ENCODE results near the gene MCF2L. TPM values are rescaled to one million over a fixed set of nuclear protein-coding genes. Genes with fewer than 3 reads are reported as not detected.

The MCF2L gene
- total and polyA plus RNA-seq, 4 donors, result 21.0 to 78.7 (median 35.9) TPM

DNA sequence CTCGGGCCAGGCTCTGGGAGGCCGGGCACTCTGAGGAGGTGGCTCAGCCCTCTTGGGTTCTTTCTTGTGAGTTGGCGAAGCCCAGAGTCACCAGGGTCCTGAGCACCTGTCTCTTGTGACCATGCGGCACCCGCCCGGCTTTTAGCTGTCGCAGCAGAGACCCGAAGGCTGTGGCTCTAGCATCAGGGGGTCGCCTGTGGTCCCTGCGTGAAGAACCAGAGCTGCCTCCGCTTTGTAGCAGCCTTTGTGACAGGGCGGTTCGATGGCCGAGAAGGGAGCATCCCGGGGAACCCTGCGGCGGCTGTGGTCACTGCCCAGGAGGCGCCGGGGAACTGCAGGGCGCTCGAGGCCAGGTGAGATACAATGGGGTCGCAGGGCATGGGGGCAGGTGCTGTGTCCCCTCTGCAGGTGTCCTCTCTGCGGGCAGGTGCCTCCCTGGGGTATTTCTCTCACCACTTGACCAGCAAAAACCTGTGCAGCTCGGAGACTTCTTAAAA lies 10.4 kb downstream of the MCF2L start:
- no peak for ATAC-seq (ENCODE audit: insufficient read depth, low FRiP score)
- DNase-seq, result no peak
- WGBS, 2 donors, result 70 to 78% methylated on average over 24 of the region's 24 CpGs
- Histone ChIP-seq H3K27ac (ENCODE audit: low read depth in 1 of 2, low read length in 1 of 2) (peak overlapping the region; percentile 78 to 90), H3K9ac (ENCODE audit: insufficient read depth in 1 of 2, low read length in 2 of 2) (no peak overlapping the region), H3K4me3 (peak overlapping the region; percentile 54), H3K27me3 (ENCODE audit: control insufficient read depth in 3 of 3, insufficient read depth in 3 of 3, low read length in 2 of 3) (no peaks in the 10 kb centered on the region), H3K9me3 (ENCODE audit: control insufficient read depth in 4 of 4, insufficient read depth in 3 of 4, low read length in 3 of 4) (no peaks in the 10 kb centered on the region), H3K36me3 (ENCODE audit: control insufficient read depth in 4 of 4, insufficient read depth in 4 of 4, low read length in 4 of 4) (no peaks in the 10 kb centered on the region), H3K4me1 (ENCODE audit: control insufficient read depth in 5 of 5, insufficient read depth in 5 of 5, low read length in 5 of 5) (peaks cover 0 to 7% (median 0%) of the 10 kb centered on the region in 5 donors)
- TF ChIP-seq, protein P1, sequence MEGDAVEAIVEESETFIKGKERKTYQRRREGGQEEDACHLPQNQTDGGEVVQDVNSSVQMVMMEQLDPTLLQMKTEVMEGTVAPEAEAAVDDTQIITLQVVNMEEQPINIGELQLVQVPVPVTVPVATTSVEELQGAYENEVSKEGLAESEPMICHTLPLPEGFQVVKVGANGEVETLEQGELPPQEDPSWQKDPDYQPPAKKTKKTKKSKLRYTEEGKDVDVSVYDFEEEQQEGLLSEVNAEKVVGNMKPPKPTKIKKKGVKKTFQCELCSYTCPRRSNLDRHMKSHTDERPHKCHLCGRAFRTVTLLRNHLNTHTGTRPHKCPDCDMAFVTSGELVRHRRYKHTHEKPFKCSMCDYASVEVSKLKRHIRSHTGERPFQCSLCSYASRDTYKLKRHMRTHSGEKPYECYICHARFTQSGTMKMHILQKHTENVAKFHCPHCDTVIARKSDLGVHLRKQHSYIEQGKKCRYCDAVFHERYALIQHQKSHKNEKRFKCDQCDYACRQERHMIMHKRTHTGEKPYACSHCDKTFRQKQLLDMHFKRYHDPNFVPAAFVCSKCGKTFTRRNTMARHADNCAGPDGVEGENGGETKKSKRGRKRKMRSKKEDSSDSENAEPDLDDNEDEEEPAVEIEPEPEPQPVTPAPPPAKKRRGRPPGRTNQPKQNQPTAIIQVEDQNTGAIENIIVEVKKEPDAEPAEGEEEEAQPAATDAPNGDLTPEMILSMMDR (IDR thresholded peaks at IDR 0.05; ENCODE audit: control extremely low read depth, extremely low read depth), result no peak

DNA sequence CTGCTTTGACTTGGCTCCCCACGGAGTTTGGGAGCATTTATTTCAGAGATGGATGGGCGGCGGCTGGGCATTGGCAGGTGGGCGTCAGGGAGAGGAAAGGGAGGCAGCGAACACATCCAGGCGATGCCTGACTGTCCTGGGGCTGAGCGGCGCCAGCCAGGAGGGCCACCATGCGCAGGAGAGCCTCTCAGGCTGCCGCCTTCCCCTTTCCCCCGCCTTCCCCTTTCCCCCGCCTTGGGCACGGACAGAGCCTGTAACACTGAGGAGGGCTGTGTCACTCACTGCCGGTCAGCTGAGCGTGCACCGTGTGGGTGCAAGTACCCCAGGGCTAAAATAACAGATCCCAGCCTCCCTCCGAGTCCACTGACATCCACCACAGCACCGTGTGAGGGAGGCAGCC lies 11.4 kb downstream of the MCF2L start:
- TF ChIP-seq, protein P1 (IDR thresholded peaks at IDR 0.05; ENCODE audit: control extremely low read depth, extremely low read depth), result no peak
- no peak overlapping the region for H3K9ac ChIP-seq (ENCODE audit: insufficient read depth in 1 of 2, low read length in 2 of 2)
- peak overlapping the region; percentile 78 to 90 for H3K27ac ChIP-seq (ENCODE audit: low read depth in 1 of 2, low read length in 1 of 2)
- H3K9me3 ChIP-seq (ENCODE audit: control insufficient read depth in 4 of 4, insufficient read depth in 3 of 4, low read length in 3 of 4), result no peaks in the 10 kb centered on the region
- ATAC-seq (ENCODE audit: insufficient read depth, low FRiP score) (no peak), DNase-seq (peak in 1 of 3 donors; percentile 26)
- peak overlapping the region; percentile 54 for H3K4me3 ChIP-seq
- WGBS, 2 donors, result 23 to 36% methylated on average over 12 to 18 of the region's 18 CpGs
- no peaks in the 10 kb centered on the region for H3K27me3 ChIP-seq (ENCODE audit: control insufficient read depth in 3 of 3, insufficient read depth in 3 of 3, low read length in 2 of 3)
- H3K36me3 ChIP-seq (ENCODE audit: control insufficient read depth in 4 of 4, insufficient read depth in 4 of 4, low read length in 4 of 4), result no peaks in the 10 kb centered on the region
- H3K4me1 ChIP-seq (ENCODE audit: control insufficient read depth in 5 of 5, insufficient read depth in 5 of 5, low read length in 5 of 5), result peaks cover 0 to 7% (median 0%) of the 10 kb centered on the region in 5 donors

DNA sequence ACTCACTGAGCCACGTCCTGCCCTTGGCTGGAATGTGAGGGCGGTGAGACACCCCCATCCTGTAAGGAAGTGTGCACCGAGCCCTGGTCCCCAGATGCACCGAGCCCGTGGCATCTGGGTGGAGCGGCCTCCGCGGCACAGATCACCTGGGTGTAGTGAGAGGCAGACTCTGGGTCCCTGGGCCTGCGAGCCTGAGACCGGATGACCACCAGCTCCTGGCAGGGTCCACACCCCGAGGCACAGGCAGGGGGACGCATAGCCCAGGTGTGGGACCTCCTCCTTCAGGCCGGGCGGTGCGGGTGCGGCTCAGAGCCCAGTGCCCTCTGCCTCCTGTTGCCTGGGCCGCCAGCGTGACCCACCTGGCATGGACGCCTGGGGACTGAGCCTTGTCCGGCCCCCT lies 12.4 kb downstream of the MCF2L start:
- TF ChIP-seq, protein P1 (IDR thresholded peaks at IDR 0.05; ENCODE audit: control extremely low read depth, extremely low read depth), result no peak
- no peak for DNase-seq

More for the DNA sequence above, 12.4 kb downstream of the MCF2L start:
- no peak overlapping the region for H3K9ac ChIP-seq (ENCODE audit: insufficient read depth in 1 of 2, low read length in 2 of 2)
- 80 to 81% methylated on average over 20 of the region's 20 CpGs for WGBS, 2 donors
- peak overlapping the region; percentile 29 for H3K4me3 ChIP-seq
- no peak for ATAC-seq (ENCODE audit: insufficient read depth, low FRiP score)
- H3K27me3 ChIP-seq (ENCODE audit: control insufficient read depth in 3 of 3, insufficient read depth in 3 of 3, low read length in 2 of 3), result no peaks in the 10 kb centered on the region
- H3K27ac ChIP-seq (ENCODE audit: low read depth in 1 of 2, low read length in 1 of 2), result peak overlapping the region; percentile 58 to 62
- H3K9me3 ChIP-seq (ENCODE audit: control insufficient read depth in 4 of 4, insufficient read depth in 3 of 4, low read length in 3 of 4), result no peaks in the 10 kb centered on the region
- peaks cover 0 to 7% (median 0%) of the 10 kb centered on the region in 5 donors for H3K4me1 ChIP-seq (ENCODE audit: control insufficient read depth in 5 of 5, insufficient read depth in 5 of 5, low read length in 5 of 5)
- peaks cover 0 to 3% (median 0%) of the 10 kb centered on the region in 4 donors for H3K36me3 ChIP-seq (ENCODE audit: control insufficient read depth in 4 of 4, insufficient read depth in 4 of 4, low read length in 4 of 4)

Measured in lung (tissue), 12 donors.